Epithelial cell of proximal tubule (primary cell): ENCODE data around the gene ITPR2. TPM values are rescaled to one million over a fixed set of nuclear protein-coding genes. Genes with fewer than 3 reads are reported as not detected.

Experiments
- DNase-seq: peaks from one replicate; pipeline ENCODE4 v3.0.0-alpha.2; 2011; ENCODE audit warnings: low read depth
- H3K4me3 ChIP-seq: 2 replicates; pipeline ENCODE4 v1.5.1; 2011; ENCODE audit warnings: low read depth, mild to moderate bottlenecking, low read length
- total RNA-seq: library from RNA; depleted of rRNA; stranded (reverse); fragments of >200 nt; gene quantifications from 2 replicates; pipeline ENCODE4 v1.2.3, GENCODE V29; 2015
- TF ChIP-seq, protein P1 (sequence below): conservative IDR thresholded peaks from 2 replicates; pipeline ENCODE4 v1.5.1; 2012; ENCODE audit warnings: low read depth, mild to moderate bottlenecking, low read length

The ITPR2 gene
- total RNA-seq, 1 donor from 2014 or later: 13.5 TPM

DNA sequence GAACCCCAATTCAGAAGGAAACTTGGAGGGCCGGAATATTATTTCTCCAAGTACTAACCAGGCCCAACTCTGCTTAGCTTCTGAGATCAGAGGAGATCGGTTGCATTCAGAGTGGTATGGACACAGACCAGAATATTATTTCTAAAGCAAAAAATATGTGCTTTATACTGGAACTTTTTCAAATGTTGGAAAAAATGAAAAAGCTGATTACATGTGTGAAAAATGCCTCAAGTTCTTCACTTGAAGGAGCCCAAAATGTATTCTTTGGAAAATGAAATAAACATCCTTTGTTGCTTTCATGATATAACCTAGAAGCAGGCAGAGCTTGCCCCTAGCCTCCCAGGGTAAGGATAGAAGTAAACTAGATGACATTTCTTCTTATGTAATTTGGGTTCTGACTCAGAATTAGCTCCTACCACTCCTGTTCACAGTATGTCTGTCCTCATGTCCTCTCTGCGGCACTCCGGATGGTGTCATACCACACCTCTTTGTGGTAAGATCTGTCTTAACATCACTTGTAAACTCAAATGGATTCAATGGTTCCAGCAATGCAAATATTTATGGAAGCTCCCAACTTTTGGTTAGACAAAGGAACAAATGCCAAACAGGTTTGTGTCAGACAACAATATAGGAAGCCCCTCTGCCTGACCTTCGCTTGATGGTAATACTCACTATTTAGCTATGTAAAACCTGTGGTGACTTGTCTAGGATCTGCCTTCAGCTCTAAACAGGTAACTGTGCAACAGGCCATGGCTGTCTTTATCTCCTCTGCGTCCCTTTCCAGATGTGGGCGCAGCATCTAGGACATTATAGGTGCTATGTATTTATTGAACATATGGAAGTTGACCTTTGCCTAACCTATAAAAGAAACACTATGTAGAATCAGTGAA, 459.1 kb downstream of the ITPR2 start:
- DNase-seq: no peak
- H3K4me3 ChIP-seq: no peak overlapping the region
- TF ChIP-seq, protein P1, sequence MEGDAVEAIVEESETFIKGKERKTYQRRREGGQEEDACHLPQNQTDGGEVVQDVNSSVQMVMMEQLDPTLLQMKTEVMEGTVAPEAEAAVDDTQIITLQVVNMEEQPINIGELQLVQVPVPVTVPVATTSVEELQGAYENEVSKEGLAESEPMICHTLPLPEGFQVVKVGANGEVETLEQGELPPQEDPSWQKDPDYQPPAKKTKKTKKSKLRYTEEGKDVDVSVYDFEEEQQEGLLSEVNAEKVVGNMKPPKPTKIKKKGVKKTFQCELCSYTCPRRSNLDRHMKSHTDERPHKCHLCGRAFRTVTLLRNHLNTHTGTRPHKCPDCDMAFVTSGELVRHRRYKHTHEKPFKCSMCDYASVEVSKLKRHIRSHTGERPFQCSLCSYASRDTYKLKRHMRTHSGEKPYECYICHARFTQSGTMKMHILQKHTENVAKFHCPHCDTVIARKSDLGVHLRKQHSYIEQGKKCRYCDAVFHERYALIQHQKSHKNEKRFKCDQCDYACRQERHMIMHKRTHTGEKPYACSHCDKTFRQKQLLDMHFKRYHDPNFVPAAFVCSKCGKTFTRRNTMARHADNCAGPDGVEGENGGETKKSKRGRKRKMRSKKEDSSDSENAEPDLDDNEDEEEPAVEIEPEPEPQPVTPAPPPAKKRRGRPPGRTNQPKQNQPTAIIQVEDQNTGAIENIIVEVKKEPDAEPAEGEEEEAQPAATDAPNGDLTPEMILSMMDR: no peak

DNA sequence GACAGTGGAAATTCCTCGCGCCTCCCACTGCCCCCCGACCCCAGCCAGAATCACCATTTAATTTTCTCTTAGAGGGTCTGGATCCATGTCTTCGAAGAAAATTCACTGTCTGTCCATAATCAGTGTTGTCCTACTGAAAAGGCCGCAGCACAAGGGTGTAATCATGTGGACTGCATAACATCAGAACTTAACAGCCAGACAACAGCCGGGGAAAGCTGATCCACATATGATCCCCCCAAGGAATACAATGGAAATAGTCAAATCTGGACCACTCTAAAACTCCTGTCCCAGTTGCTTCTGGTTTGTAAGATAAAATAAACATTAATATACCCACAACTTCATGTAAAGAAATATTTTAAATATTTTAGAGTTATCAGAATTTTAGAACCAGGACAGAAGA, 460.1 kb downstream of the ITPR2 start:
- DNase-seq: no peak
- H3K4me3 ChIP-seq: no peak overlapping the region
- TF ChIP-seq, protein P1: no peak

DNA sequence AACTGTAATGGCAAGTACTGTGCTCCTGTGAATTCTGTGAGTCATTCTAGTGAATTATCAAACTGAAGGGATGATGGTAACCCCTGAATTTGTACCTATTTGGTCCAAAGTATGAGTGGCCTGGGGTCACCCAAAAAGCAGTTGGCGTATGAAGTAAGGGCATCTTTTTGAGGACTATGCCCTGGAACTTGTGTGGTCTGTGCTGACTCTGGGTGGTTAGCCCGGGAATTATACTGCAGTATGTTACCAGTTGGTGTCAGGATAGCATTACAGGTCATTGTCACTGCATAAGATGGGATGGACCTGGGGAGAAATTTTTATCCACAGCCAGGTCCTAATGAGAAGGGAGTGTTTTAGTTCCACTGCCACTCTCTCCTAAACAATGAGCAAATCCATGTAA, 462.9 kb downstream of the ITPR2 start:
- H3K4me3 ChIP-seq: peak overlapping the region; percentile 19
- TF ChIP-seq, protein P1: peak; percentile 8
- no peak for DNase-seq

DNA sequence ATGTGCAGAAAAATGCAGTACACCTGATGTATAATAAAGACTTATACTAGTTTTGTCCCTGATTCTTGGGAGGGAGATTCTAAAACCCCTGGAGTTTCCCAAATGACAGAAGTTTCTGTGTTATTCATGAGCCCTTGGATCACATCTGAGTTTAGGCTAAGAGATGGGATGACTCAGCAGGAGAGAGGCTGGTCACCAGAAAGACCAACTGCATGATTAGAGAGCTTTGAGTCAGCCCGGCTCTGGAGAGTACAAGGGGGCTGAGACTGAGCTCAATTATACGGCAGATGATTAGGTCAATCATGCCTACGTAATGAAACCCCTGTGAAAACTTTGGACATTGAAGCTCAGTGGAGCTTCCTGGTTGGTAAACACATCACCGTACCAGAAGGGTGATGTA, 463.4 kb downstream of the ITPR2 start:
- TF ChIP-seq, protein P1: no peak
- H3K4me3 ChIP-seq: peak overlapping the region; percentile 19
- peak; percentile 89 for DNase-seq

DNA sequence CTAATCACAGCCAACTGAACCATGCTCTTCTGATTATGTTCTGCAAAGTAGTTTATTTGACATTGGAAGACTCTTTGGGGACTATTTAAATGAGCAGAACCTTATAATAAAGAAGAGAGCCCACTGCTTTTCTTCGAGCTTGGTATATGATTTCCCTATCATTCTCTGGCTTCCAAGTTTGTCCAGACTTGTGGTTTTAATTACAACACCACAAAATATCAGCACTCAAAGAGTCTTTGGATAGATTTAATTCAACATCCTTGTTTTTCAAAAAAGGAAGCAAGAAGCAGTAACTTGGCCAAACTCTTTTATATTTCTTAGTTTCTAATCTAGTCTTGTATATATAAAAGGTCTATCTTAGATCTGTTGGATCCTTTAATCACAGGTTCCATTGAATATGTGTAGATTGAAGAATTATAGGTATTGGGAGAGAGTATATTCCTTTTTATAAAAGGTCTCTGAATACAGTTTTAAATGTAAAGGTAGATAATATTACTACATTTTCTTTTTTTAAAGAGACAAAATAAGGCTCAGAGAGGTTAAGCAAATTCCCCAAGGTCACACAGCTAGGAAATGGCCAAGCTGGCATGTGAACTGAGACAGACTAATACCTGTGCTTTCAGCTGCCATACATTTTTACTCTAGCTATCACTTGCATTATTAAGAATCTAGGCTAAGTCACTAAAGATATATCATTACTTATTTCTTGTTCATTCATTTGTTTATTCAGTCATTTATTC, 464.8 kb downstream of the ITPR2 start:
- TF ChIP-seq, protein P1: no peak
- DNase-seq: no peak
- H3K4me3 ChIP-seq: no peak overlapping the region

DNA sequence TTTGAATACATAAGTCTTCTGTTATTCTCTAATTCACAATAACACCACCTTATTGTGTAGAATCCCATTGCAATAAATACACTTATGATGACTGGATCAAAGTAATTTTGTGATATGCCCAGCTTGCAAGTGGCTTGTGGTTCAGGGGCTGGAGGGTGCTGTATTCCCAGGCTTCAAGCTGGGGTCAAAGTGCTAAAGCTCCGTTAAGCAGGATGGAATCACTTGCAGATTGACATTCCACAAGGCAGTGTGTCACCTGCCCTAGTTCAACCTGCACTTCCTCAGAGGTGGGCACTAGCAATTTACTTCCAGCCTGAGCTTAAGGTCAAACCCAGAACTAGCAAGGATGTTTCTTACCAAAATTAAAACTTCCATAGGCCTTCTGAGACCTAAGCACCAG, 471.0 kb downstream of the ITPR2 start:
- H3K4me3 ChIP-seq: no peak overlapping the region
- DNase-seq: peak; percentile 7
- TF ChIP-seq, protein P1: no peak
